GM18909 (cell line): ENCODE results near the gene MORF4L2.

Source experiments
- ATAC-seq: cut with Tn5 transposase; IDR thresholded peaks from one replicate; pipeline ENCODE4 v1.9.1; 2021; ENCODE audit warnings: mild to moderate bottlenecking; ENCODE audit not compliant: unreplicated experiment, poor library complexity

Gene MORF4L2

GRCh38 chrX:103637604-103638338 lies 48.7 kb downstream of the MORF4L2 start:
- no peak for ATAC-seq

- no peak for ATAC-seq
These were observed 51.1 kb downstream of the MORF4L2 start for GRCh38 chrX:103635436-103635835.

GRCh38 chrX:103631145-103631544 lies 55.4 kb downstream of the MORF4L2 start:
- ATAC-seq = no peak

- peak; percentile 4 for ATAC-seq
These were observed 56.4 kb downstream of the MORF4L2 start for GRCh38 chrX:103630171-103630511.

- ATAC-seq = peak; percentile 44
These were observed 57.0 kb downstream of the MORF4L2 start for GRCh38 chrX:103629318-103630170.

- peak; percentile 74 for ATAC-seq
These were observed 57.8 kb downstream of the MORF4L2 start, which contains the start of gene TCEAL1 for GRCh38 chrX:103628386-103629317. Gene TCEAL1 (plus strand): TSS chrX:103628975. CDS start chrX:103629917, 942 bp downstream.

GRCh38 chrX:103626855-103627254 lies 59.6 kb downstream of the MORF4L2 start:
- ATAC-seq = no peak
